Measurements from ENCODE around the gene NSA2. TPM values are rescaled to one million over a fixed set of nuclear protein-coding genes. Genes with fewer than 3 reads are reported as not detected.

The NSA2 gene
- total RNA-seq, 1 experiment from 2014 or later: 190 TPM

- DNase-seq: no peak
- Histone ChIP-seq H3K36me3 (ENCODE audit: control insufficient read depth, insufficient read depth, low read length) (no peaks in the 10 kb centered on the region), H3K9me3 (no peaks in the 10 kb centered on the region), H3K4me1 (no peaks in the 10 kb centered on the region), H3K27me3 (replicated peaks; ENCODE audit: control insufficient read depth, insufficient read depth, low read length) (no peaks in the 10 kb centered on the region), H3K4me3 (ENCODE audit: low read depth, low read length) (no peak overlapping the region)
- POLR2A ChIA-PET: no interaction called here
- Mint-ChIP-seq H3K36me3 (ENCODE audit: insufficient read depth, unreplicated experiment) (peaks cover 12% of the 10 kb centered on the region), H3K27ac (ENCODE audit: unreplicated experiment) (no peak overlapping the region), H3K4me1 (ENCODE audit: low read depth, unreplicated experiment) (no peaks in the 10 kb centered on the region), H3K4me3 (ENCODE audit: unreplicated experiment) (no peak overlapping the region), H3K9me3 (ENCODE audit: unreplicated experiment) (no peaks in the 10 kb centered on the region), H3K27me3 (ENCODE audit: insufficient read depth, unreplicated experiment) (no peaks in the 10 kb centered on the region)
- BruUV-seq (replicated peaks): no TSS peak
- no peak for TF ChIP-seq CTCF (IDR thresholded peaks at IDR 0.05; ENCODE audit: insufficient read depth in 1 of 2, low read depth in 1 of 2, low read length in 1 of 2, severe bottlenecking in 1 of 2, unreplicated experiment in 1 of 2)
- intact Hi-C loops (cut with micrococcal nuclease; ENCODE audit: unreplicated experiment): no loop called here
- CTCF ChIA-PET: no interaction called here
Measured at GRCh38 chr5:74798977-74799911, 32.2 kb downstream of the NSA2 start.

- intact Hi-C loops (cut with micrococcal nuclease; ENCODE audit: unreplicated experiment): no loop called here
- no peak for TF ChIP-seq CTCF (IDR thresholded peaks at IDR 0.05; ENCODE audit: insufficient read depth in 1 of 2, low read depth in 1 of 2, low read length in 1 of 2, severe bottlenecking in 1 of 2, unreplicated experiment in 1 of 2)
Measured at GRCh38 chr5:74801197-74801596, 34.1 kb downstream of the NSA2 start.

GRCh38 chr5:74801941-74802340 is 34.9 kb downstream of the NSA2 start:
- H3K4me1 ChIP-seq: 0 out of 2 replicates have a peak, but pooled peaks cover 3% of the 10 kb centered on the region
- ChIA-PET CTCF (no interaction called here), POLR2A (no interaction called here)
- H3K4me3 ChIP-seq (ENCODE audit: low read depth, low read length): no peak overlapping the region
- Mint-ChIP-seq H3K9me3 (ENCODE audit: unreplicated experiment) (no peaks in the 10 kb centered on the region), H3K36me3 (ENCODE audit: insufficient read depth, unreplicated experiment) (peaks cover 12% of the 10 kb centered on the region), H3K27me3 (ENCODE audit: insufficient read depth, unreplicated experiment) (no peaks in the 10 kb centered on the region), H3K4me1 (ENCODE audit: low read depth, unreplicated experiment) (no peaks in the 10 kb centered on the region), H3K4me3 (ENCODE audit: unreplicated experiment) (no peak overlapping the region), H3K27ac (ENCODE audit: unreplicated experiment) (no peak overlapping the region)
- H3K27me3 ChIP-seq (replicated peaks; ENCODE audit: control insufficient read depth, insufficient read depth, low read length): no peaks in the 10 kb centered on the region
- no peaks in the 10 kb centered on the region for H3K36me3 ChIP-seq (ENCODE audit: control insufficient read depth, insufficient read depth, low read length)
- no peak for TF ChIP-seq CTCF (IDR thresholded peaks at IDR 0.05; ENCODE audit: insufficient read depth in 1 of 2, low read depth in 1 of 2, low read length in 1 of 2, severe bottlenecking in 1 of 2, unreplicated experiment in 1 of 2)
- H3K9me3 ChIP-seq: no peaks in the 10 kb centered on the region
- intact Hi-C loops (cut with micrococcal nuclease; ENCODE audit: unreplicated experiment): no loop called here
- DNase-seq: no peak
- no TSS peak for BruUV-seq (replicated peaks)

More at GRCh38 chr5:74801197-74801596, 34.1 kb downstream of the NSA2 start:
- no peak for DNase-seq
- ChIA-PET POLR2A (no interaction called here), CTCF (no interaction called here)
- no TSS peak for BruUV-seq (replicated peaks)
- no peak overlapping the region for H3K27ac Mint-ChIP-seq (ENCODE audit: unreplicated experiment)
- H3K27me3 ChIP-seq (replicated peaks; ENCODE audit: control insufficient read depth, insufficient read depth, low read length): no peaks in the 10 kb centered on the region
- no peaks in the 10 kb centered on the region for H3K9me3 ChIP-seq
- H3K4me3 ChIP-seq (ENCODE audit: low read depth, low read length): no peak overlapping the region
- H3K4me3 Mint-ChIP-seq (ENCODE audit: unreplicated experiment): no peak overlapping the region
- peaks cover 12% of the 10 kb centered on the region for H3K36me3 Mint-ChIP-seq (ENCODE audit: insufficient read depth, unreplicated experiment)
- no peaks in the 10 kb centered on the region for H3K4me1 ChIP-seq
- H3K4me1 Mint-ChIP-seq (ENCODE audit: low read depth, unreplicated experiment): no peaks in the 10 kb centered on the region
- H3K36me3 ChIP-seq (ENCODE audit: control insufficient read depth, insufficient read depth, low read length): no peaks in the 10 kb centered on the region
- no peaks in the 10 kb centered on the region for H3K27me3 Mint-ChIP-seq (ENCODE audit: insufficient read depth, unreplicated experiment)
- no peaks in the 10 kb centered on the region for H3K9me3 Mint-ChIP-seq (ENCODE audit: unreplicated experiment)

All from Caco-2 (cell line).